ENCODE results near the gene YPEL3. TPM values are rescaled to one million over a fixed set of nuclear protein-coding genes. Genes with fewer than 3 reads are reported as not detected.
A peak's percentile ranks its signal among the peaks of the same experiment; 100 is the strongest.

YPEL3 gene
- total and polyA plus RNA-seq, 4 donors = 56.2 to 208 (median 93.5) TPM

GRCh38 chr16:30075503-30076275 lies 20.3 kb downstream of the YPEL3 start, which contains the start of gene PPP4C:
TSS of gene PPP4C (plus strand) at chr16:30075994. CDS start at chr16:30076378, 384 bp downstream.
- WGBS, 2 donors = 1 to 2% methylated on average over 46 to 67 of the region's 67 CpGs
- DNase-seq (peak; percentile 92 to 94 (median 93)), ATAC-seq (ENCODE audit: insufficient read depth, low FRiP score) (peak; percentile 94)
- Histone ChIP-seq H3K9ac (ENCODE audit: insufficient read depth in 1 of 2, low read length in 2 of 2) (peak within 1 kb of the TSS; percentile 85 to 90), H3K27ac (ENCODE audit: low read depth in 1 of 2, low read length in 1 of 2) (peak within 1 kb of the TSS; percentile 78 to 92), H3K4me3 (peak within 1 kb of the TSS; percentile 98), H3K4me1 (ENCODE audit: control insufficient read depth in 5 of 5, insufficient read depth in 5 of 5, low read length in 5 of 5) (peaks cover 4 to 20% (median 8%) of the 10 kb centered on the region in 5 donors), H3K27me3 (ENCODE audit: control insufficient read depth in 3 of 3, insufficient read depth in 3 of 3, low read length in 2 of 3) (no peaks in the 10 kb centered on the region), H3K9me3 (ENCODE audit: control insufficient read depth in 4 of 4, insufficient read depth in 3 of 4, low read length in 3 of 4) (no peaks in the 10 kb centered on the region), H3K36me3 (ENCODE audit: control insufficient read depth in 4 of 4, insufficient read depth in 4 of 4, low read length in 4 of 4) (peaks cover 2 to 31% (median 18%) of the 10 kb centered on the region in 4 donors)
- TF ChIP-seq CTCF (IDR thresholded peaks at IDR 0.05; ENCODE audit: control extremely low read depth, extremely low read depth) = peak; percentile 9

- TF ChIP-seq CTCF (IDR thresholded peaks at IDR 0.05; ENCODE audit: control extremely low read depth, extremely low read depth) = no peak
- Histone ChIP-seq H3K27me3 (ENCODE audit: control insufficient read depth in 3 of 3, insufficient read depth in 3 of 3, low read length in 2 of 3) (no peaks in the 10 kb centered on the region), H3K27ac (ENCODE audit: low read depth in 1 of 2, low read length in 1 of 2) (no peak overlapping the region), H3K9me3 (ENCODE audit: control insufficient read depth in 4 of 4, insufficient read depth in 3 of 4, low read length in 3 of 4) (no peaks in the 10 kb centered on the region), H3K36me3 (ENCODE audit: control insufficient read depth in 4 of 4, insufficient read depth in 4 of 4, low read length in 4 of 4) (peaks cover 16 to 46% (median 33%) of the 10 kb centered on the region in 4 donors), H3K4me1 (ENCODE audit: control insufficient read depth in 5 of 5, insufficient read depth in 5 of 5, low read length in 5 of 5) (peaks cover 0 to 17% (median 12%) of the 10 kb centered on the region in 5 donors), H3K4me3 (no peak overlapping the region), H3K9ac (ENCODE audit: insufficient read depth in 1 of 2, low read length in 2 of 2) (no peak overlapping the region)
- ATAC-seq (ENCODE audit: insufficient read depth, low FRiP score) = no peak
- no peak for DNase-seq
Observed at GRCh38 chr16:30070490-30070889, 25.5 kb downstream of the YPEL3 start.

- DNase-seq (no peak), ATAC-seq (ENCODE audit: insufficient read depth, low FRiP score) (no peak)
- no peaks in the 10 kb centered on the region for H3K27me3 ChIP-seq (ENCODE audit: control insufficient read depth in 3 of 3, insufficient read depth in 3 of 3, low read length in 2 of 3)
- no peak overlapping the region for H3K4me3 ChIP-seq
- H3K9ac ChIP-seq (ENCODE audit: insufficient read depth in 1 of 2, low read length in 2 of 2) = no peak overlapping the region
- peaks cover 16 to 46% (median 33%) of the 10 kb centered on the region in 4 donors for H3K36me3 ChIP-seq (ENCODE audit: control insufficient read depth in 4 of 4, insufficient read depth in 4 of 4, low read length in 4 of 4)
- whole genome bisulfite sequencing, 2 donors = 78 to 82% methylated on average over 31 of the region's 31 CpGs
- peaks cover 0 to 14% (median 12%) of the 10 kb centered on the region in 5 donors for H3K4me1 ChIP-seq (ENCODE audit: control insufficient read depth in 5 of 5, insufficient read depth in 5 of 5, low read length in 5 of 5)
- H3K9me3 ChIP-seq (ENCODE audit: control insufficient read depth in 4 of 4, insufficient read depth in 3 of 4, low read length in 3 of 4) = no peaks in the 10 kb centered on the region
- no peak for TF ChIP-seq CTCF (IDR thresholded peaks at IDR 0.05; ENCODE audit: control extremely low read depth, extremely low read depth)
- peak overlapping the region in 1 of 2 donors; percentile 9 for H3K27ac ChIP-seq (ENCODE audit: low read depth in 1 of 2, low read length in 1 of 2)
Observed at GRCh38 chr16:30069611-30070462, 26.2 kb downstream of the YPEL3 start.

All from lung (tissue), 12 donors.